Mesenchymal stem cell (in vitro differentiated cells and primary cell): ENCODE results near the gene ANKRD55.

Source experiments
- DNase-seq: peaks from one replicate; pipeline ENCODE4 v3.0.0-alpha.2; 2013
- H2AFZ ChIP-seq: one replicate; pipeline ENCODE4 v1.6.1; 2013; ENCODE audit warnings: low read depth, mild to moderate bottlenecking, control low read depth, inconsistent platforms, low read length, moderate library complexity
- H2AK5ac ChIP-seq: 2 replicates; pipeline ENCODE4 v1.6.1; 2013; ENCODE audit warnings: low read length, moderate library complexity, mild to moderate bottlenecking, inconsistent platforms; ENCODE audit not compliant: severe bottlenecking
- H2BK120ac ChIP-seq: one replicate; pipeline ENCODE4 v1.6.1; 2013; ENCODE audit warnings: low read depth, mild to moderate bottlenecking, inconsistent platforms, low read length, moderate library complexity
- H2BK12ac ChIP-seq, 2 experiments: one replicate each; pipeline ENCODE4 v1.6.1; 2013; ENCODE audit warnings: inconsistent platforms in 2 of 2, low read length in 2 of 2, mild to moderate bottlenecking in 2 of 2, moderate library complexity in 2 of 2, control low read depth in 1 of 2
- H2BK15ac ChIP-seq: one replicate; pipeline ENCODE4 v1.6.1; 2013; ENCODE audit warnings: mild to moderate bottlenecking, low read depth, inconsistent platforms; ENCODE audit not compliant: poor library complexity, severe bottlenecking
- H2BK5ac ChIP-seq: 2 replicates; pipeline ENCODE4 v1.6.1; 2013; ENCODE audit warnings: low read depth, mild to moderate bottlenecking, low read length, control low read depth, inconsistent platforms; ENCODE audit not compliant: poor library complexity, severe bottlenecking
- H3K14ac ChIP-seq, 2 experiments: one replicate each; pipeline ENCODE4 v1.6.1; 2013; ENCODE audit warnings: inconsistent platforms in 2 of 2, low read length in 2 of 2, control low read depth in 1 of 2, mild to moderate bottlenecking in 1 of 2, moderate library complexity in 1 of 2
- H3K18ac ChIP-seq, 2 experiments: one replicate each; pipeline ENCODE4 v1.6.1; 2013; ENCODE audit warnings: inconsistent platforms in 2 of 2, low read length in 2 of 2, control low read depth in 1 of 2, low read depth in 1 of 2, mild to moderate bottlenecking in 1 of 2
- H3K23ac ChIP-seq, 2 experiments: one replicate each; pipeline ENCODE4 v1.6.1; 2013; ENCODE audit warnings: inconsistent platforms in 2 of 2, low read length in 2 of 2, mild to moderate bottlenecking in 2 of 2, moderate library complexity in 2 of 2, control low read depth in 1 of 2
- H3K27ac ChIP-seq: 2 replicates; pipeline ENCODE4 v1.5.1; 2013; ENCODE audit warnings: mild to moderate bottlenecking, moderate library complexity, low read length, control low read depth, inconsistent platforms; ENCODE audit not compliant: poor library complexity, severe bottlenecking
- H3K27me3 ChIP-seq, 2 experiments: 2 replicates each; pipeline versions ENCODE4 v1.6.1 to v1.7.0; 2013; ENCODE audit warnings: low read length in 2 of 2, mild to moderate bottlenecking in 2 of 2, moderate library complexity in 2 of 2, control low read depth in 1 of 2, inconsistent platforms in 1 of 2; ENCODE audit not compliant: control insufficient read depth in 1 of 2, insufficient read depth in 1 of 2
- H3K36me3 ChIP-seq, 2 experiments: 2 replicates each; pipeline versions ENCODE4 v1.6.1 to v1.7.0; 2013; ENCODE audit warnings: low read length in 2 of 2, control low read depth in 1 of 2, inconsistent platforms in 1 of 2, low read depth in 1 of 2, mild to moderate bottlenecking in 1 of 2; ENCODE audit not compliant: insufficient read depth in 2 of 2, control insufficient read depth in 1 of 2
- H3K4ac ChIP-seq, 2 experiments: one replicate each; pipeline ENCODE4 v1.6.1; 2013; ENCODE audit warnings: inconsistent platforms in 2 of 2, low read length in 2 of 2, mild to moderate bottlenecking in 2 of 2, moderate library complexity in 2 of 2, control low read depth in 1 of 2, low read depth in 1 of 2
- H3K4me1 ChIP-seq: 2 replicates; pipeline ENCODE4 v1.6.1; 2013; ENCODE audit warnings: low read depth, low read length, control low read depth; ENCODE audit not compliant: control insufficient read depth, insufficient read depth
- H3K4me2 ChIP-seq: 2 replicates; pipeline ENCODE4 v1.6.1; 2013; ENCODE audit warnings: low read length, mild to moderate bottlenecking, inconsistent platforms; ENCODE audit not compliant: poor library complexity, severe bottlenecking
- H3K4me3 ChIP-seq, 2 experiments: 2 replicates each; pipeline versions ENCODE4 v1.5.1 to v1.7.0; 2013; ENCODE audit warnings: low read length in 2 of 2, mild to moderate bottlenecking in 2 of 2, control low read depth in 1 of 2, low read depth in 1 of 2; ENCODE audit not compliant: insufficient read depth in 1 of 2
- H3K79me1 ChIP-seq: replicated peaks from 2 replicates; pipeline ENCODE4 v1.6.1; 2013; ENCODE audit warnings: mild to moderate bottlenecking, control low read depth, low read length, inconsistent platforms; ENCODE audit not compliant: poor library complexity, severe bottlenecking
- H3K9ac ChIP-seq: 2 replicates; pipeline ENCODE4 v1.7.0; 2013; ENCODE audit warnings: mild to moderate bottlenecking, low read length, moderate library complexity
- H3K9me3 ChIP-seq: 2 replicates; pipeline ENCODE4 v1.7.0; 2013; ENCODE audit warnings: mild to moderate bottlenecking, low read length; ENCODE audit not compliant: control insufficient read depth
- H4K8ac ChIP-seq: one replicate; pipeline ENCODE4 v1.6.1; 2013; ENCODE audit warnings: inconsistent platforms, mild to moderate bottlenecking, low read length, moderate library complexity
- H4K91ac ChIP-seq: one replicate; pipeline ENCODE4 v1.6.1; 2013; ENCODE audit warnings: mild to moderate bottlenecking, low read length, inconsistent platforms
- WGBS: methylation state at CpG from one replicate; pipeline ENCODE4 v1.1.7; 2013; ENCODE audit warnings: mixed read lengths; 5-methylcytosine and 5-hydroxymethylcytosine counted together

Gene ANKRD55

DNA sequence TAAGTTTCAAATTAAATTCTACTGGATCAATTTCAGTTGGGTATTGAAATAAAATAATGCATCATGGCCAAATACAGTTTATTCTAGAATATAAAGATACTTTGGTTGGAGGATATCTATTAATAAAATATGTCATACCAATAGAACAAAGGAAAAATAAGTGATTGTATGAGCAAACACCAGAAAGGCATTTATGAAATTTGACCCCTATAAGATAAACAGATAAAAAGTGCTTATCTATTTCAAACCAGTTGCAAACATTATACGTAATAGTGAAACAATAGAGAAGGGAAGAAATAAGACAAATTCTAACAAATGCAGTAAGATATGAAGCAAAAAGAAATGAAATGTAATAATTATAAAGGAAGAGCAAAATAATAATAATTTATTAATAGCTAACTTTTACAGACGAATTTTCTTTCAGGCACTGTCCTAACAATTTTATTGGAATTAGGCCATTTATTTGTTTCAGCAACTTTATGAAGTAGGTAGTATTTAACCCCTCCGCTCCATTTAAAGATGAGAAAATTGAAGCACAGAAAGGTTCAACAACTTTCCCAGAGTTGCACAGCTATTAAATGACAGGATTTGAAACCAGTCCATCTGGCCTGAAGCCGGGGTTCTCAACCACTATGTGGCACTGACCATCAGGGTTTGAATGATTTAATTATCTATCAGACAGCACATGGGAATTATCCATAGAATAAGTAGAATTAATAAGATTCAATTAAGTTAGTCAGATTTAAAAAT, 20.8 kb downstream of the ANKRD55 start:
- no peak overlapping the region for H3K4me3 ChIP-seq

GRCh38 chr5:56211298-56211865, 21.7 kb downstream of the ANKRD55 start:
- H3K79me1 ChIP-seq, result no peaks in the 10 kb centered on the region
- H2AK5ac ChIP-seq, result peak overlapping the region; percentile 71
- peak overlapping the region in 1 of 2 experiments; percentile 89 for H3K4ac ChIP-seq
- no peak overlapping the region for H2BK15ac ChIP-seq
- H3K4me3 ChIP-seq, result no peak overlapping the region
- H2AFZ ChIP-seq, result no peak overlapping the region
- H3K9ac ChIP-seq, result peak overlapping the region; percentile 35
- peaks cover 5% of the 10 kb centered on the region for H3K4me1 ChIP-seq
- no peaks in the 10 kb centered on the region for H3K27me3 ChIP-seq
- H3K18ac ChIP-seq, result peak overlapping the region; percentile 26 to 48
- no peaks in the 10 kb centered on the region for H3K36me3 ChIP-seq
- no peak overlapping the region for H2BK120ac ChIP-seq
- H2BK5ac ChIP-seq, result no peak overlapping the region
- 28% methylated on average over 2 of the region's 2 CpGs for WGBS
- H3K23ac ChIP-seq, result no peak overlapping the region
- H2BK12ac ChIP-seq, result peak overlapping the region in 1 of 2 experiments; percentile 38
- peak overlapping the region; percentile 28 for H3K27ac ChIP-seq
- no peak overlapping the region for H4K91ac ChIP-seq
- DNase-seq, result peak; percentile 80
- H3K14ac ChIP-seq, result no peak overlapping the region
- no peak overlapping the region for H4K8ac ChIP-seq
- H3K9me3 ChIP-seq, result peaks cover 6% of the 10 kb centered on the region
- no peak overlapping the region for H3K4me2 ChIP-seq

More for the DNA sequence above, 20.8 kb downstream of the ANKRD55 start:
- no peak overlapping the region for H2AK5ac ChIP-seq
- peak overlapping the region; percentile 31 for H2BK5ac ChIP-seq
- H3K36me3 ChIP-seq, result no peaks in the 10 kb centered on the region
- no peak overlapping the region for H4K91ac ChIP-seq
- H3K9me3 ChIP-seq, result peaks cover 15% of the 10 kb centered on the region
- H3K9ac ChIP-seq, result peak overlapping the region; percentile 35
- H4K8ac ChIP-seq, result no peak overlapping the region
- no peaks in the 10 kb centered on the region for H3K27me3 ChIP-seq
- no peak overlapping the region for H2BK120ac ChIP-seq
- 100% methylated on average over 2 of the region's 4 CpGs for WGBS
- no peak overlapping the region for H3K23ac ChIP-seq
- no peak overlapping the region for H3K18ac ChIP-seq
- H3K4me1 ChIP-seq, result peaks cover 5% of the 10 kb centered on the region
- H3K79me1 ChIP-seq, result no peaks in the 10 kb centered on the region
- no peak for DNase-seq
- H3K27ac ChIP-seq, result no peak overlapping the region
- no peak overlapping the region for H2AFZ ChIP-seq
- H3K14ac ChIP-seq, result no peak overlapping the region
- H2BK12ac ChIP-seq, result no peak overlapping the region
- H2BK15ac ChIP-seq, result no peak overlapping the region
- H3K4me2 ChIP-seq, result no peak overlapping the region
- H3K4ac ChIP-seq, result no peak overlapping the region

DNA sequence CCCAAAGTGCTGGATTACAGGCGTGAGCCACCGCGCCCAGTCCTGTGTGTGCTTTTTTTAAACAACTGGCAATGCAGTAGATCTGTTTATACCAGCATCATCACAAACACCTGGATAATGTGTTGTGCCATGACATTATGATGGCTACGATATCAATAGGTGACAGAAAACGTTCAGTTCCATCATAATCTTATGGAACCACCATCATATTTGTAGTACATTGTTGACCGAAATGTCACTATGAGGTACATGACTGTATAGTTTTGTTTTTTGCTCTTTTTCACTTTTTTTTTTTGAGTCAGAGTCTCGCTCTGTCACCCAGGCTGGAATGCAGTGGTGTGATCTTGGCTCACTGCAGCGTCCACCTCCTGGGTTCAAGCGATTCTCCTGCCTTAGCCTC, 24.4 kb downstream of the ANKRD55 start:
- Histone ChIP-seq H3K4me3 (no peak overlapping the region), H2AFZ (no peak overlapping the region), H3K9ac (no peak overlapping the region), H2BK12ac (peak overlapping the region in 1 of 2 experiments; percentile 59), H3K27me3 (no peaks in the 10 kb centered on the region), H3K4me1 (peaks cover 5% of the 10 kb centered on the region), H3K79me1 (no peaks in the 10 kb centered on the region), H3K23ac (no peak overlapping the region), H3K27ac (no peak overlapping the region), H3K36me3 (no peaks in the 10 kb centered on the region), H3K9me3 (peaks cover 3% of the 10 kb centered on the region), H3K14ac (no peak overlapping the region), H3K4me2 (no peak overlapping the region), H4K8ac (no peak overlapping the region), H2BK120ac (no peak overlapping the region), H4K91ac (peak overlapping the region; percentile 87), H2BK5ac (no peak overlapping the region), H2AK5ac (no peak overlapping the region), H3K4ac (peak overlapping the region; percentile 67 to 68), H3K18ac (no peak overlapping the region), H2BK15ac (no peak overlapping the region)
- 98% methylated on average over 9 of the region's 9 CpGs for WGBS
- DNase-seq, result no peak

DNA sequence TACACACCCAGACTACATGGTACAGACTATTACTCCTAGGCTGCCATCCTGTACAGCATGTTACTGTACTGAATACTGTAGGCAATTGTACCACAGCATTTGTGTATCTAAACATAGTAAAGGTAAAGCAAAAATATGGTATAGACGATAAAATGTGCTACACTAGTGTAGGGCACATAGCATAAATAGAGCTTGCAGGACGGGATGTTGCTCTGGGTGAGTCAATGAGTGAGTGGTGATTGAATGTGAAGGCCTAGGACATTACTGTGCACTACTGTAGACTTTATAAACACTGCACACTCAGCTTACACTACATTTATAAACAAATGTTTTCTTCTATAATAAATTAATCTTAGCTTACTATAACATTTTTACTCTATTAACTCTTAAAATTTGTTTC, 25.6 kb downstream of the ANKRD55 start:
- Histone ChIP-seq H2BK5ac (no peak overlapping the region), H2AK5ac (no peak overlapping the region), H3K23ac (no peak overlapping the region), H2BK15ac (no peak overlapping the region), H3K4ac (peak overlapping the region in 1 of 2 experiments; percentile 44), H3K36me3 (no peaks in the 10 kb centered on the region), H3K18ac (peak overlapping the region in 1 of 2 experiments; percentile 64), H3K9me3 (no peaks in the 10 kb centered on the region), H3K4me1 (peaks cover 5% of the 10 kb centered on the region), H4K91ac (no peak overlapping the region), H3K4me2 (no peak overlapping the region), H3K4me3 (no peak overlapping the region), H2BK12ac (peak overlapping the region in 1 of 2 experiments; percentile 79), H3K27me3 (no peaks in the 10 kb centered on the region), H3K14ac (no peak overlapping the region), H3K27ac (no peak overlapping the region), H3K79me1 (no peaks in the 10 kb centered on the region), H2AFZ (no peak overlapping the region), H4K8ac (no peak overlapping the region), H2BK120ac (no peak overlapping the region), H3K9ac (no peak overlapping the region)
- DNase-seq, result peak; percentile 67
- WGBS, result 0% methylated on average over 2 of the region's 2 CpGs
